ENCODE results near the gene PRSS33. TPM values are rescaled to one million over a fixed set of nuclear protein-coding genes. Genes with fewer than 3 reads are reported as not detected.

PRSS33 gene
- polyA plus RNA-seq, 2 of the 4 experiments (the other 2 are of a cell fraction): 0.04 TPM; not detected in 1

GRCh38 chr16:2818272-2818876 is 31.0 kb upstream of the PRSS33 start:
- 90% methylated on average over 10 of the region's 10 CpGs for WGBS (ENCODE audit: missing lambda C conversion rate)
- H3K4me2 ChIP-seq: no peak overlapping the region
- DNase-seq (ENCODE audit: low read depth in 1 of 2, low spot score in 1 of 2): no peak
- no peak for ATAC-seq
- H3K4me1 ChIP-seq: no peaks in the 10 kb centered on the region
- no peak overlapping the region for H3K27ac ChIP-seq
- no peak for TF ChIP-seq RAD21 (conservative IDR thresholded peaks at IDR 0.05 in 1 of 2, IDR thresholded peaks at IDR 0.05 in 1 of 2)
- no peak for TF ChIP-seq MYC (IDR thresholded peaks at IDR 0.05; ENCODE audit: borderline replicate concordance, low read length)
- TF ChIP-seq KDM1A (IDR thresholded peaks at IDR 0.05; ENCODE audit: low read depth): no peak
- no peak for TF ChIP-seq MAZ (IDR thresholded peaks at IDR 0.05; ENCODE audit: borderline replicate concordance, low read depth, low read length)
- TF ChIP-seq TP53 (CRISPR knock-in tag; IDR thresholded peaks at IDR 0.05): no peak
- no peak for TF ChIP-seq NFE2L2 (conservative IDR thresholded peaks at IDR 0.05; ENCODE audit: low read length)
- TF ChIP-seq HDAC2 (IDR thresholded peaks at IDR 0.05): no peak
- TF ChIP-seq MAFK (IDR thresholded peaks at IDR 0.05; ENCODE audit: partially characterized antibody): no peak
- TF ChIP-seq PBX3 (IDR thresholded peaks at IDR 0.05): no peak
- no peak for TF ChIP-seq ZNF302 (CRISPR knock-in tag; IDR thresholded peaks at IDR 0.05)
- no peak for TF ChIP-seq FOSB (CRISPR knock-in tag; IDR thresholded peaks at IDR 0.05)
- TF ChIP-seq JUN (IDR thresholded peaks at IDR 0.05): no peak
- no peak for TF ChIP-seq E2F6 (IDR thresholded peaks at IDR 0.05; ENCODE audit: borderline replicate concordance, low read depth)
- no peak for TF ChIP-seq HMGXB4 (CRISPR knock-in tag; IDR thresholded peaks at IDR 0.05; ENCODE audit: borderline replicate concordance)
- no peak for TF ChIP-seq HOXB5 (CRISPR knock-in tag; IDR thresholded peaks at IDR 0.05)
- FAIRE-seq: no peak
- ChIA-PET POLR2A (no interaction called here), CTCF (no interaction called here)
- no peak overlapping the region for H3K4me3 ChIP-seq
- H3K9me3 ChIP-seq: no peaks in the 10 kb centered on the region

GRCh38 chr16:2817340-2818271 is 30.2 kb upstream of the PRSS33 start:
- no peak for DNase-seq (ENCODE audit: low read depth in 1 of 2, low spot score in 1 of 2)
- TF ChIP-seq ZC3H11A (IDR thresholded peaks at IDR 0.05): no peak
- TF ChIP-seq HOXB13 (CRISPR knock-in tag; IDR thresholded peaks at IDR 0.05; ENCODE audit: low read depth): no peak
- no peak for TF ChIP-seq FOSL2 (IDR thresholded peaks at IDR 0.05)
- no peak for TF ChIP-seq FOSL2 (CRISPR knock-in tag; IDR thresholded peaks at IDR 0.05)
- TF ChIP-seq ELK1 (IDR thresholded peaks at IDR 0.05; ENCODE audit: low read depth, low read length): no peak
- no peak for TF ChIP-seq BHLHE40 (IDR thresholded peaks at IDR 0.05; ENCODE audit: low read depth, low read length)
- TF ChIP-seq NR3C1 (IDR thresholded peaks at IDR 0.05): no peak
- no peak for TF ChIP-seq EHMT2 (IDR thresholded peaks at IDR 0.05; ENCODE audit: low read depth)
- TF ChIP-seq POLR2AphosphoS2 (conservative IDR thresholded peaks at IDR 0.05; ENCODE audit: low read length): no peak
- no peak for TF ChIP-seq TFCP2L1 (CRISPR knock-in tag; IDR thresholded peaks at IDR 0.05)
- no peak for TF ChIP-seq RNF2 (IDR thresholded peaks at IDR 0.05; ENCODE audit: borderline replicate concordance, low read depth)
- TF ChIP-seq PHF8 (IDR thresholded peaks at IDR 0.05; ENCODE audit: borderline replicate concordance, low read depth): no peak
- no peak for TF ChIP-seq ESRRA (IDR thresholded peaks at IDR 0.05; ENCODE audit: borderline replicate concordance, low read length)
- TF ChIP-seq CBX8 (IDR thresholded peaks at IDR 0.05): no peak
- TF ChIP-seq EHF (CRISPR knock-in tag; IDR thresholded peaks at IDR 0.05): no peak
- no peak for TF ChIP-seq ZSCAN20 (CRISPR knock-in tag; IDR thresholded peaks at IDR 0.05)
- TF ChIP-seq HOXB5 (CRISPR knock-in tag; IDR thresholded peaks at IDR 0.05): no peak
- WGBS (ENCODE audit: missing lambda C conversion rate): 83% methylated on average over 60 of the region's 68 CpGs
- no peak overlapping the region for H3K4me3 ChIP-seq
- ChIA-PET POLR2A (no interaction called here), CTCF (interaction anchor here (0.6 kb wide), 1 partner anchor 115 kb away, joined by 3 read pairs; no protein-coding TSS in a partner anchor)
- H3K4me1 ChIP-seq: no peaks in the 10 kb centered on the region
- no peaks in the 10 kb centered on the region for H3K9me3 ChIP-seq
- no peak for ATAC-seq
- no peak overlapping the region for H3K27ac ChIP-seq
- FAIRE-seq: no peak
- H3K4me2 ChIP-seq: no peak overlapping the region
